Hepatocyte (in vitro differentiated cells): Measurements from ENCODE around the gene HIPK3. TPM values are rescaled to one million over a fixed set of nuclear protein-coding genes. Genes with fewer than 3 reads are reported as not detected.

Experiments used
- DNase-seq: peaks from one replicate; pipeline ENCODE4 v3.0.0-alpha.2; 2016; ENCODE audit warnings: low spot score
- H2AFZ ChIP-seq: fragments of 200-600 bp; sonication (generic); 2 replicates; pipeline ENCODE4 v1.6.0; 2016; ENCODE audit warnings: antibody characterized with exemption, mild to moderate bottlenecking
- H3K27ac ChIP-seq: fragments of 200-600 bp; sonication (generic); 2 replicates; pipeline ENCODE4 v1.5.1; 2016; ENCODE audit warnings: mild to moderate bottlenecking
- H3K27me3 ChIP-seq: fragments of 200-600 bp; sonication (generic); 2 replicates; pipeline ENCODE4 v1.6.1; 2016
- H3K36me3 ChIP-seq: fragments of 200-600 bp; sonication (generic); replicated peaks from 2 replicates; pipeline ENCODE4 v1.5.1; 2016; ENCODE audit warnings: low read depth; ENCODE audit not compliant: insufficient read depth
- H3K4me1 ChIP-seq: fragments of 200-600 bp; sonication (generic); 2 replicates; pipeline ENCODE4 v1.5.1; 2016; ENCODE audit warnings: mild to moderate bottlenecking, moderate library complexity; ENCODE audit not compliant: insufficient read depth
- H3K4me2 ChIP-seq: fragments of 200-600 bp; sonication (generic); 2 replicates; pipeline ENCODE4 v1.6.0; 2016
- H3K4me3 ChIP-seq: fragments of 200-600 bp; sonication (generic); 2 replicates; pipeline ENCODE4 v1.5.1; 2016; ENCODE audit warnings: mild to moderate bottlenecking
- H3K79me2 ChIP-seq: fragments of 200-600 bp; sonication (generic); 2 replicates; pipeline ENCODE4 v1.6.0; 2017; ENCODE audit warnings: mild to moderate bottlenecking
- H3K9me2 ChIP-seq: fragments of 200-600 bp; sonication (generic); replicated peaks from 2 replicates; pipeline ENCODE4 v1.6.0; 2017; ENCODE audit warnings: mild to moderate bottlenecking; ENCODE audit not compliant: insufficient read depth
- H3K9me3 ChIP-seq: fragments of 200-600 bp; sonication (generic); 2 replicates; pipeline ENCODE4 v1.5.1; 2016; ENCODE audit warnings: low read depth, mild to moderate bottlenecking
- H4K20me1 ChIP-seq: fragments of 200-600 bp; sonication (generic); 2 replicates; pipeline ENCODE4 v1.6.0; 2016; ENCODE audit warnings: mild to moderate bottlenecking; ENCODE audit not compliant: insufficient read depth, poor library complexity, severe bottlenecking
- EZH2 ChIP-seq: fragments of 200-600 bp; sonication (generic); IDR thresholded peaks from 2 replicates; pipeline ENCODE4 v1.6.1; 2016; ENCODE audit warnings: antibody characterized with exemption, mild to moderate bottlenecking, borderline replicate concordance
- EZH2phosphoT487 ChIP-seq: fragments of 200-600 bp; sonication (generic); IDR thresholded peaks from one replicate; pipeline ENCODE4 v1.6.1; 2018; ENCODE audit warnings: antibody characterized with exemption, mild to moderate bottlenecking, low read depth, moderate library complexity; ENCODE audit not compliant: unreplicated experiment, severe bottlenecking
- WGBS: methylation state at CpG from one replicate; pipeline ENCODE4 v1.1.6; 2016; ENCODE audit warnings: low lambda C conversion rate; ENCODE audit errors: missing lambda C conversion rate; 5-methylcytosine and 5-hydroxymethylcytosine counted together
- polyA plus RNA-seq: library from polyadenylated mRNA; unstranded; fragments of >200 nt; fragmentation: Nextera tagmentation; extraction: Ambion mirVana; gene quantifications from 2 replicates; pipeline ENCODE4 v1.2.1, GENCODE V29; 2016
- total RNA-seq: library from RNA; depleted of rRNA; stranded (reverse); fragments of >200 nt; gene quantifications from 2 replicates; pipeline ENCODE4 v1.2.3, GENCODE V29; 2014
- TF ChIP-seq, protein P1 (sequence below): fragments of 200-600 bp; sonication (generic); IDR thresholded peaks from 2 replicates; pipeline ENCODE4 v1.5.1; 2016; ENCODE audit warnings: antibody characterized with exemption, mild to moderate bottlenecking; ENCODE audit not compliant: poor library complexity

The HIPK3 gene
- total and polyA plus RNA-seq, 2 experiments from 2014 or later = 25.0 to 123 TPM

- 92% methylated on average over 6 of the region's 6 CpGs for WGBS
- Histone ChIP-seq H3K4me1 (no peaks in the 10 kb centered on the region), H3K9me2 (no peaks in the 10 kb centered on the region), H3K4me2 (no peak overlapping the region), H3K4me3 (no peak overlapping the region), H3K27me3 (no peaks in the 10 kb centered on the region), H3K27ac (no peak overlapping the region), H3K79me2 (no peaks in the 10 kb centered on the region), H2AFZ (no peak overlapping the region), H3K9me3 (no peaks in the 10 kb centered on the region), H3K36me3 (no peaks in the 10 kb centered on the region), H4K20me1 (no peaks in the 10 kb centered on the region)
- TF ChIP-seq, protein P1, sequence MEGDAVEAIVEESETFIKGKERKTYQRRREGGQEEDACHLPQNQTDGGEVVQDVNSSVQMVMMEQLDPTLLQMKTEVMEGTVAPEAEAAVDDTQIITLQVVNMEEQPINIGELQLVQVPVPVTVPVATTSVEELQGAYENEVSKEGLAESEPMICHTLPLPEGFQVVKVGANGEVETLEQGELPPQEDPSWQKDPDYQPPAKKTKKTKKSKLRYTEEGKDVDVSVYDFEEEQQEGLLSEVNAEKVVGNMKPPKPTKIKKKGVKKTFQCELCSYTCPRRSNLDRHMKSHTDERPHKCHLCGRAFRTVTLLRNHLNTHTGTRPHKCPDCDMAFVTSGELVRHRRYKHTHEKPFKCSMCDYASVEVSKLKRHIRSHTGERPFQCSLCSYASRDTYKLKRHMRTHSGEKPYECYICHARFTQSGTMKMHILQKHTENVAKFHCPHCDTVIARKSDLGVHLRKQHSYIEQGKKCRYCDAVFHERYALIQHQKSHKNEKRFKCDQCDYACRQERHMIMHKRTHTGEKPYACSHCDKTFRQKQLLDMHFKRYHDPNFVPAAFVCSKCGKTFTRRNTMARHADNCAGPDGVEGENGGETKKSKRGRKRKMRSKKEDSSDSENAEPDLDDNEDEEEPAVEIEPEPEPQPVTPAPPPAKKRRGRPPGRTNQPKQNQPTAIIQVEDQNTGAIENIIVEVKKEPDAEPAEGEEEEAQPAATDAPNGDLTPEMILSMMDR = no peak
- TF ChIP-seq EZH2phosphoT487 = no peak
- no peak for DNase-seq
Measured at GRCh38 chr11:33248416-33248971, 8.7 kb upstream of the HIPK3 start.

DNA sequence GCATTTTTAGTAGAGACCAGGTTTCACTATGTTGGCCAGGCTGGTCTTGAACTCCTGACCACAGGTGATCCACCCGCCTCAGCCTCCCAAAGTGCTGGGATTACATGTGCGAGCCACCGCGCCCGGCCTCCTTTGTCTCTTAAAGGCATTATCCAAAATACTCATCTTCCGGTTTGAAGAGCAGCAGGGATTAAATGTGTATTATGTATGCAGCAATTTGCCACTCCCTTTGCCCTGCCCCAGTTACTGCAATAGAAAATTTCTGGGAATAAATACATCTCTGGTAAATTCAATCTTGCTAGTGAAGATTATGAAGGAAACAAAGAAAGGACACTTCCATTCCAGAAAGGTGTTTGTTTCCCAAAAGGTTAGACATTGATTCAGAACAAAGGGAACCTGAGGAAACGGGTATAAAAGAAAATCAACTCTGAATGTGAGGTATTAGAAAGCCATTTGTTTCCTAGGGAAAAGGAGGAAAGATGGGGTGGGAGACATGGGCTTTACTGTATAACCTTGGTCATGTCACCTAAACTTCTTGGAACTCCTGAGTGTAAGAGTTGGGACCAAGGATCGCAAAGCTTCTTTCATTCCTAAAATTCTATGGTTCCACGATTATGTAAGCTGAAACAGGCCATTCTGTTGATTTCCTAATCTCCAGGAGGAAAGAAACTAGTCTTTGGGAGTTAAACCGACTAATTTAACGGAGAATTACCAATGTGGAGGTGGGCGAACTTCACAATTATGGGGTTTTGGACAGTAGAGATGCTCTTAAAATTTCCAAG is 959 bp upstream of the HIPK3 start:
- peaks cover 37% of the 10 kb centered on the region for H3K79me2 ChIP-seq

DNA sequence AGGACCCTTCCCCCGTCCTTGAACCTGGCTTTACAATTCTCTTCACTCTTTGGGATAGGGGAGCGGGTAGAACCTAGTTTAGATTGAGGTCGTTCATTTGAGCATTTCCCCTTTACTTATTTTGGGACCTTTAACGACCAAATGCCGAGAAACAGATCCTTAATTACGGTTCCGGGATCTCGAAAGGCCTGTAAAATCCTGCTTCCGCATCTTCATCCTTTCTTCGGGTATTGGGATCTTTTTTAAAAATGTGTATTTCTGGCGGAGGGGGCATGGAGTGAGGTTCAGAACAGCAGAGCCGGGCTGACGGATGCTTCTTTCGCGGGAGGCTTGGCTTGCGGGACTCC is 395 bp upstream of the HIPK3 start:
- no peaks in the 10 kb centered on the region for H3K9me3 ChIP-seq
- peak overlapping the region; percentile 87 for H2AFZ ChIP-seq
- no peaks in the 10 kb centered on the region for H3K27me3 ChIP-seq
- peaks cover 29% of the 10 kb centered on the region for H4K20me1 ChIP-seq
- H3K4me2 ChIP-seq = peak overlapping the region; percentile 75
- H3K9me2 ChIP-seq = no peaks in the 10 kb centered on the region
- no peaks in the 10 kb centered on the region for H3K36me3 ChIP-seq
- WGBS = 3% methylated on average over 16 of the region's 16 CpGs
- peak overlapping the region; percentile 100 for H3K27ac ChIP-seq
- DNase-seq = no peak
- H3K79me2 ChIP-seq = peaks cover 43% of the 10 kb centered on the region
- peak overlapping the region; percentile 54 for H3K4me3 ChIP-seq
- peaks cover 10% of the 10 kb centered on the region for H3K4me1 ChIP-seq
- TF ChIP-seq EZH2 (no peak), EZH2phosphoT487 (no peak)
- TF ChIP-seq, protein P1 = no peak

More for the DNA sequence above, 959 bp upstream of the HIPK3 start:
- peaks cover 23% of the 10 kb centered on the region for H4K20me1 ChIP-seq
- peak overlapping the region; percentile 75 for H3K4me2 ChIP-seq
- no peaks in the 10 kb centered on the region for H3K9me2 ChIP-seq
- H3K4me1 ChIP-seq = peaks cover 10% of the 10 kb centered on the region
- WGBS = 71% methylated on average over 12 of the region's 12 CpGs
- DNase-seq = no peak
- peak overlapping the region; percentile 87 for H2AFZ ChIP-seq
- peak overlapping the region; percentile 54 for H3K4me3 ChIP-seq
- TF ChIP-seq EZH2phosphoT487 = no peak
- TF ChIP-seq, protein P1 = no peak
- no peak for TF ChIP-seq EZH2
- H3K36me3 ChIP-seq = no peaks in the 10 kb centered on the region
- H3K27me3 ChIP-seq = no peaks in the 10 kb centered on the region
- peak overlapping the region; percentile 100 for H3K27ac ChIP-seq
- no peaks in the 10 kb centered on the region for H3K9me3 ChIP-seq
